DOHH2 (cell line): Measurements from ENCODE around the gene GRK6.

ENCODE experiments used
- CTCF ChIP-seq: fragments of 200-600 bp; sonication (generic); IDR thresholded peaks from one replicate; pipeline ENCODE4 v1.5.1; 2014; ENCODE audit warnings: antibody characterized with exemption, mild to moderate bottlenecking, low read depth, low read length; ENCODE audit not compliant: poor library complexity, severe bottlenecking
- EZH2phosphoT487 ChIP-seq: fragments of 200-600 bp; sonication (generic); IDR thresholded peaks from 2 replicates; pipeline ENCODE4 v1.6.1; 2017; ENCODE audit warnings: borderline replicate concordance, mild to moderate bottlenecking, antibody characterized with exemption, low read length, moderate library complexity, mixed read lengths

- no peak for TF ChIP-seq CTCF
- TF ChIP-seq EZH2phosphoT487 = no peak
Measured at GRCh38 chr5:177397875-177398390, 28.5 kb upstream of the GRK6 start.
